ENCODE results near the gene BBOX1.

BBOX1 gene

DNA sequence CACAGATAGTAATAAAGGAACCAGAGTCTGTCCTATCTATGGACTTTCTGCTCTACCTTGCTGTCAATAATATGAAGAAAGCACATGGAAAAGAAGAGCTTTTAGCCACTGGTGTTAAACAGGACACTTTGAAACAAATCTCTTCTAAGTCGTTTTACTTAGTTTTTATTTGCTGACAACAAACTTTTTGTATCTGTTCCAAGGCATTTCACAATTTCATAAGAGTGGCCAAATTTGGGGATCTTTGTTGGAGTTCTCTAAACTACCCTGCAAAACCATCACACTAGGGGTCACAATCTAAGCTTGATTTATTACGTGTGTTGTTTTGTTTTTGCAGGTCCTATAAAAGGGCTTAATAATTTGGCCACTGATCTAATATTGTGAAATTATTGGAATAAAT lies 54.4 kb downstream of the BBOX1 start:
- no peak for DNase-seq (ENCODE audit: low read depth)
- no peak overlapping the region for H3K4me3 ChIP-seq (ENCODE audit: low read length)
- TF ChIP-seq, protein P1, sequence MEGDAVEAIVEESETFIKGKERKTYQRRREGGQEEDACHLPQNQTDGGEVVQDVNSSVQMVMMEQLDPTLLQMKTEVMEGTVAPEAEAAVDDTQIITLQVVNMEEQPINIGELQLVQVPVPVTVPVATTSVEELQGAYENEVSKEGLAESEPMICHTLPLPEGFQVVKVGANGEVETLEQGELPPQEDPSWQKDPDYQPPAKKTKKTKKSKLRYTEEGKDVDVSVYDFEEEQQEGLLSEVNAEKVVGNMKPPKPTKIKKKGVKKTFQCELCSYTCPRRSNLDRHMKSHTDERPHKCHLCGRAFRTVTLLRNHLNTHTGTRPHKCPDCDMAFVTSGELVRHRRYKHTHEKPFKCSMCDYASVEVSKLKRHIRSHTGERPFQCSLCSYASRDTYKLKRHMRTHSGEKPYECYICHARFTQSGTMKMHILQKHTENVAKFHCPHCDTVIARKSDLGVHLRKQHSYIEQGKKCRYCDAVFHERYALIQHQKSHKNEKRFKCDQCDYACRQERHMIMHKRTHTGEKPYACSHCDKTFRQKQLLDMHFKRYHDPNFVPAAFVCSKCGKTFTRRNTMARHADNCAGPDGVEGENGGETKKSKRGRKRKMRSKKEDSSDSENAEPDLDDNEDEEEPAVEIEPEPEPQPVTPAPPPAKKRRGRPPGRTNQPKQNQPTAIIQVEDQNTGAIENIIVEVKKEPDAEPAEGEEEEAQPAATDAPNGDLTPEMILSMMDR (conservative IDR thresholded peaks at IDR 0.05; ENCODE audit: low read length), result no peak

DNA sequence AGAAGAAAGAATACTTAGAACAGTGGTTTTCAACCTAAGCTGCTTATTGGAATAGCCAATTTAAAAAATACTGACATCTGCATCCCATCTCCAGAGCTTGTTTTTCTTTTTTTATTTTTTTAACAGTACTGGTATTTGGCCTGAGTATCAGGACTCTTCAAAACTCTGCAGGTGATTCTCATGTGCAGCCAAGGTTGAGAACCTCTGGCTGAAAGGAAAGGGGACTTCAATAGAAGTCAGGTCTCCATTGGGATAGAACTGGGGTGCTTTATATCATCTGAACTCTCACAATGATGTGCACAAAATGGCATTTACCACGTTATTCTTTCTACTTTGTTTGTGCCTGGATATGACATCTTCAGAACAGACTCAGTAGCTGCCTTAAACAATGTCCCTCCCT lies 55.3 kb downstream of the BBOX1 start:
- no peak overlapping the region for H3K4me3 ChIP-seq (ENCODE audit: low read length)
- no peak for DNase-seq (ENCODE audit: low read depth)
- TF ChIP-seq, protein P1 (conservative IDR thresholded peaks at IDR 0.05; ENCODE audit: low read length), result no peak

DNA sequence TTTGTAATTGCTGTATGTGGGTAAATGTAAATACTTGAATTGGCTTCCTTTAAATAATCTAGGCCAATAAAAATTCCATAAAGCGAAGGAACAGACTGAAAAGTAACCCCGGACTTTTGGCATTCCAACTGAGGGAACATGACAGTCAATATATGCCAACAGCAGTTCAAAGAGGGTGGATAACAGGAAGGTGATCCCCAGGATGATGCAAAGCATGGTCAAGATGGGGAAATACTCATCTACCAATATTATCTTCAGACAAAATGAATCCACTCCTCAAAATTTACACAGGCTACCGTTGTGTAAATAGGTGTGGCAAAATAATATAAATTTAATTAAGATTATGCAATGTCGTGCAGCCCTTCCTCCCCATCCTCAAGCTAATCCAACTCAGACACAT lies 56.9 kb downstream of the BBOX1 start:
- H3K4me3 ChIP-seq (ENCODE audit: low read length), result no peak overlapping the region
- no peak for DNase-seq (ENCODE audit: low read depth)
- TF ChIP-seq, protein P1 (conservative IDR thresholded peaks at IDR 0.05; ENCODE audit: low read length), result no peak

DNA sequence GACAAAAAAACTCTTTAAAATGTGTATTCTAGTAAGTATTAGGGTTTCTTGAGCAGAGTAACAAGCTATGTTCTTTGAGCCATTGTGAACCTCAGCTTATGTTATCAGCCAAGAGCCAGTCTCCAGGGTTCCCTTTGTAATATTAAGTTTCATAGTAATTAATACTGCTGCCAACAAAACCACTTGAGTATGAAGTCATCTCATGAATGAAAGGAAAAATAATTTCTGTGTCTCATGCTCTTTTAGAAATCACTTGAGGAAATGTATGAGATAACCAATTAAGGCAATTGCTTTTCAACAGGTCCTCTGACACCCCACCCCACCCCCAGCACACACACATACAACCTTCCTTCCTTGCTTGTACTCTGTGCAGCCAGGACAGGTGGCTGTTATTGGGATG lies 59.9 kb downstream of the BBOX1 start:
- TF ChIP-seq, protein P1 (conservative IDR thresholded peaks at IDR 0.05; ENCODE audit: low read length), result no peak
- H3K4me3 ChIP-seq (ENCODE audit: low read length), result no peak overlapping the region
- no peak for DNase-seq (ENCODE audit: low read depth)

DNA sequence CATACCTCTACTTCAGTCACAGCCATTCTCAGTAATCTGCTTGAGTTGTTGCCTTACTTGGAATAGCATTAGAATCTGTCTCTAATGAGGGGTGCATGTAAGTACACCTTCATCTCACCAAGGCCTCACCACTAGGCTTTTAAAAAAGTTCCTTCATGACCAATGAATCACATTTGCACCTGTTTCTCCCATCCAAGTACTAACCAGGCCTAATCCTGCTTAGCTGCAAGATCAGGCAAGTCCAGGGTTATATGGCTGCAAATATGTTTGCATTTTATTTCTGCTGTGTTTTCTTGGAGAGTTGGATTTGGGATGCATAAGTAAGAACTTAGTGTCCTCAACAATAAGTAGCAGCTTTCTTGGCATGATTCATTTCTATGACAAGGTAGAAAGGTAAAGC lies 66.9 kb downstream of the BBOX1 start:
- TF ChIP-seq, protein P1 (conservative IDR thresholded peaks at IDR 0.05; ENCODE audit: low read length), result no peak
- no peak for DNase-seq (ENCODE audit: low read depth)
- H3K4me3 ChIP-seq (ENCODE audit: low read length), result no peak overlapping the region

DNA sequence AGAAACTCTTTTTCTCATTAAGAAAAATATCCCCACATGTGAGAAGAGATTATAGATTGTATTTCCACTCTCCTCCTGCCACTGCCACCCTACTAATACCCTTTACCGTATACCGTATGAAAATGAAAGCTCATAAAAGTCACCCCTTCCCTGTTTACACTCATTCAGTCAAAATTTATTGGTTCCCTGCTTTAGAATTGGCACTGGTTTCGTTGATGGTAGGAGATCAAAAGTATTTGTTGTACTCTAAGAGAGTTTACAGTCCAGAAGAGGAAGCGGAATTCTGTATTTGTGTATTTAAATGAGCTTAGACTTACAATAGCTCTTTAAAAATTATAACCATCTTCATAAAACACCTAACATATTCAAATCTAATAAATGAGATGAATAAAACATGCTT lies 68.2 kb downstream of the BBOX1 start:
- TF ChIP-seq, protein P1 (conservative IDR thresholded peaks at IDR 0.05; ENCODE audit: low read length), result no peak
- no peak overlapping the region for H3K4me3 ChIP-seq (ENCODE audit: low read length)
- DNase-seq (ENCODE audit: low read depth), result no peak

DNA sequence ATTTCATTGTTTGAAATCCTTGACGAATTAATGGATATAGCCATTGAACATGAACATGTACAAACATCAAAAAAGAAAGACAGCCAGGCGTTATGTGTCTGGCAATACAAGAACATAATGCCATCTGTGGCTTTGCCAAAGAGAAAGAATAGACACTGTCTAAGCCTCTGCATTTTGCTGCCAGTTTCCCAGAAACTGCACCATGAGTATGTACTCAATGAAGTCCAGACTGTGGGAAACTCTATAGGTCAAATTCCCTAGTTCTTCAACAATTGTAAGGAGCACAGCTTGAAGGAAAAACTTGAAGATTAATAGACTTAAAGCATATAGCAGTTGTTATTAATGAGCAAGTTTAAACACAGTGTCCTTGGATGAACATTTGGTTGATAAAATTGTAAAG lies 71.3 kb downstream of the BBOX1 start:
- TF ChIP-seq, protein P1 (conservative IDR thresholded peaks at IDR 0.05; ENCODE audit: low read length), result no peak
- no peak overlapping the region for H3K4me3 ChIP-seq (ENCODE audit: low read length)
- no peak for DNase-seq (ENCODE audit: low read depth)
